HG02588 (cell line): ENCODE data around the gene TRDN.

ENCODE experiments used
- ATAC-seq: cut with Tn5 transposase; IDR thresholded peaks from one replicate; pipeline ENCODE4 v1.9.1; 2021; ENCODE audit warnings: mild to moderate bottlenecking, moderate library complexity; ENCODE audit not compliant: unreplicated experiment

Gene TRDN

GRCh38 chr6:123201869-123202372 lies 434.8 kb downstream of the TRDN start:
- ATAC-seq: no peak

- ATAC-seq: no peak
Observed at GRCh38 chr6:123193298-123193697, 443.5 kb downstream of the TRDN start.

- no peak for ATAC-seq
Observed at GRCh38 chr6:123189816-123190215, 446.9 kb downstream of the TRDN start.

GRCh38 chr6:123182998-123183397 lies 453.8 kb downstream of the TRDN start:
- ATAC-seq: no peak

- ATAC-seq: no peak
Observed at GRCh38 chr6:123176706-123177105, 460.0 kb downstream of the TRDN start.

- no peak for ATAC-seq
Observed at GRCh38 chr6:123171341-123172115, 465.2 kb downstream of the TRDN start.

- ATAC-seq: no peak
Observed at GRCh38 chr6:123169774-123170095, 467.0 kb downstream of the TRDN start.

GRCh38 chr6:123168892-123169773 lies 467.6 kb downstream of the TRDN start:
- no peak for ATAC-seq

GRCh38 chr6:123168466-123168865 lies 468.3 kb downstream of the TRDN start:
- ATAC-seq: no peak
